Measurements from ENCODE around the gene ATP2B2. TPM values are rescaled to one million over a fixed set of nuclear protein-coding genes. Genes with fewer than 3 reads are reported as not detected.

Gene ATP2B2
- total RNA-seq, 1 donor from 2014 or later, result not detected

DNA sequence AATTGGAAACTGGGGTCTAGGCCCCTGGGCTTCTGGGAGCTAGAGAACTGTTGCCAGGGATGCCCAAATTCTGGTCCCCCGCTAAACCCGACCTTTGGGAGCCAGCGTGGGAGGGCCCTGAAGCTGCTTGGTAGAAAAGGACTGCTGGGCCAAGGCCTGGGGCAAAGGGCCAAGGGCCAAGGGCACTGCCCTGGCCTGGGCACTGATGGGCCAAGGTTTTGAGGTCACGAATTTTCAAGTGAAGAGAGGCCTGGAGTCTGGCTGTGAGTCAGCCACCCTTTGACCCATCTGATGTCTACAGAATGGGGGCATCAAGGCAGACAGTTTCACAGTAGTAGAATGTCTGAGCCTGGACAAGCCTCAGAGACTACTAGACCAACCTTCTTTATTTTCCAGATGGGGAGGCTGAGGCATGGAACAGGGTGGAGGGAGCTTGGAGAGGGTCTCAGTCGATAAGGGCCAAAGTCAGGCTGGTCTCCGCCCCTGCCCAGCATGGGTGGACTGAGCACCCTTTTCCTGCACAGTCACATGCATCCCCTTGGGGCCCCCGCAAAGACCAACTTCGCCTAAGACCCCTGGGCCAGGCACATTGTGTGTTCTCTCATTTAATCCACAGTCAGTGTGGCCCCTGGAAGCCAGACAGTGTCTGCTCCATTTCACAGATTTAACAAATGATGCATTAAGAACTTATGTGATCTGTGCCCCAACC is 66.3 kb downstream of the ATP2B2 start:
- no peak overlapping the region for H3K27ac Mint-ChIP-seq
- H3K27me3 Mint-ChIP-seq (ENCODE audit: insufficient read depth), result no peaks in the 10 kb centered on the region
- no peaks in the 10 kb centered on the region for H3K36me3 Mint-ChIP-seq (ENCODE audit: low read depth)
- H3K4me1 Mint-ChIP-seq (ENCODE audit: low read depth), result peaks cover 29% of the 10 kb centered on the region
- no peak overlapping the region for H3K4me3 Mint-ChIP-seq
- H3K9me3 Mint-ChIP-seq, result no peaks in the 10 kb centered on the region
- intact Hi-C loops (cut with micrococcal nuclease), result loop anchor here (5.0 kb wide), 1 partner anchor 1183 kb away; no protein-coding TSS in a partner anchor
- DNase-seq (ENCODE audit: low spot score), result no peak

DNA sequence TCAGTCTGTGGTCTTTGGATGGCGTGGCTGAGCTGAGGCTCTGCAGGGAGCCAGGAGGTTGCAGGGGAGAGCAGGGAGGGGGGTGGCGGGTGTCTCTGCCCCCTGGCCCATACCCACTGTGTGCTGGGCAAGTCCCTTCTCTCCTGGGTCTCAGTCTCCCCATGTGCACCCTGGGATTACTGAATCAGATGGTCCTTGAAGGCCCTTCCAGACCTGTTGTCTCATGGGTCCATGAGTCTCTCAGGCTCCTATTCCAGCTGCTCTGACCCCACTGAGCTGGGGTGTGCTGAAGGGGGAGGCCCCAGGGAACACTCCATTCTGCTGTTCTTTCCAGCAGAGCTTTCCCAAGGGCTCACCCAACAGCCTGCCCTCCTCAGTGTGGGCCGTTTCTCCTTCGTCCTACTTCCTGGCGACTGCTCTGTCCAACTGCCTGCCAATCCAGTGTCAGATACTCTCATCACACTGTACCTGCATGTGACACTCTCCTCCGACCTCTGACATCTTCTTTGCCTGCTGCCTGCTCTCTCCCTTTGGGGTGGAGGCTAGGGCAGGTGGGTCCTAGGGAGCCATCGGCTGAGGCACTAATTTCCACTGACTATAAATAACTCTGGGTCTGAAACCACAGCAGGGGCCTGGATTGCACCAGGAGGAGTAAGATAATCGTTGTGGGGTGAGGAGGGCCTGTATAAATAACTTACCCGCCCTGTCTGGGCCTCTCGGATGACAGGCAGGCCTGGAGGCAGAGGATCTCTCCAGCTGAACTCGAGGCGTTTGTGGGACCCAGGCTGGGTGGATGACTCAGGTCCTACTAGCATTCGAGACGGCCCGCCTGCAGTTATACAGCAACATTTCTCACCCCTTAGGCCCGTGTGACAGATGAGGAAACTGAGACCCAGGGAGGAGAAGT is 67.1 kb downstream of the ATP2B2 start:
- intact Hi-C loops (cut with micrococcal nuclease), result loop anchor here (1.0 to 5.0 kb wide), 3 partner anchors 71 to 1184 kb away; no protein-coding TSS in a partner anchor
- H3K36me3 Mint-ChIP-seq (ENCODE audit: low read depth), result no peaks in the 10 kb centered on the region
- no peak overlapping the region for H3K4me3 Mint-ChIP-seq
- peaks cover 29% of the 10 kb centered on the region for H3K4me1 Mint-ChIP-seq (ENCODE audit: low read depth)
- H3K27ac Mint-ChIP-seq, result peak overlapping the region; percentile 64
- no peak for DNase-seq (ENCODE audit: low spot score)
- H3K9me3 Mint-ChIP-seq, result no peaks in the 10 kb centered on the region
- no peaks in the 10 kb centered on the region for H3K27me3 Mint-ChIP-seq (ENCODE audit: insufficient read depth)

DNA sequence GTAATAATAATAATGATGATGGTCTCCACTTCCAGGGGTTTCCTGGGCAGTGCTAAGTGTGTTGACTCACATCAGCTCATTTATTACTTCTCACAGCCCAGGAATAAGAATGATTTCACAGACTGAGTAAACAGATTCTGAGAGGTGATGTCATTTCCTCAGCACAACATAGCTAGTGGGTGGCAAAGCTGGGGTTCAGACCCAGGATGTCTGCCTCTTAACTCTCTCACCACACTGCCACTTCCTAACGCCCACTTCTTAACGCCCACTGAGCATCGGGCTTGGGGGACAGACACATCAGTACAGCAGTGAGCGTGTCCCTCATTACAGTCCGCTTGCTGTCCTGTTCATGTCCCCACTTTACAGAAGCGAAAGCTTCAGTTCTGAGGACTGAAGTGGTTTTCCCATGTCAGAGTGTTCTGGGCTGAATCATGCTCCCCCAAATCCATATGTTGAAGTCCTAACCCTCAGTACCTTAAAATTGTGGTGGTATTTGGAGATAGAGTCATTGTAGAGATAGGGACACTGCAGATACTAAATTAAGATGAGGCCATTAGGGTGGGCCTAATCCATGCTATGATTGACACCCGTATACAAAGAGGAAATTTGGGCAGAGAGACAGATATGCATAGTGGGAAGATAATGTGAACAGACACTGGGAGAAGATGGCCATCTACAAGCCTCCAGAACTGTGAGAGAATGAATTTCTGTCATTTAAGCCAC is 68.0 kb downstream of the ATP2B2 start:
- Mint-ChIP-seq H3K36me3 (ENCODE audit: low read depth) (no peaks in the 10 kb centered on the region), H3K4me1 (ENCODE audit: low read depth) (peaks cover 29% of the 10 kb centered on the region), H3K27me3 (ENCODE audit: insufficient read depth) (no peaks in the 10 kb centered on the region), H3K27ac (peak overlapping the region; percentile 82), H3K4me3 (peak overlapping the region; percentile 32), H3K9me3 (no peaks in the 10 kb centered on the region)
- DNase-seq (ENCODE audit: low spot score), result peak; percentile 58
- intact Hi-C loops (cut with micrococcal nuclease), result loop anchor here (1.0 to 5.0 kb wide), 3 partner anchors 71 to 1185 kb away; no protein-coding TSS in a partner anchor

DNA sequence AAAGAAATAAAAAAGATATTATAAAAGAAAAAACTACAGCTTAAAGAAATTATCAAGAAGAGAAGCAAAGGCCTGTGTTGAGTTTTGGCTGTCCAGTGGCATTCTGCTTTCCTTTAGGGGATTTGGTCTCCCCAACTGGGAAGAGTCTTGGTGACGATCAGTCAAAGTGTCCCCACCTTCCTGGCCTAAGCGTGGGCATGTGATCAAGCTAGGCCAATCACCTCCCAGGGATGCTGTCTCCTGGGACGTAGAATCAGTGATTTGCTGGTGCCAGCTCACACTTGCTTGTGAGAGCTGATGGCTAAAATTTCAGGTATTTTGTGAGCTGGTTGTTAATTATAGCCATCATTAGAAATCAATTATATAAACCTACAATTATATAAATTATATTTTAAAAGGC is 69.5 kb downstream of the ATP2B2 start:
- Mint-ChIP-seq H3K4me1 (ENCODE audit: low read depth) (peaks cover 29% of the 10 kb centered on the region), H3K27ac (no peak overlapping the region), H3K27me3 (ENCODE audit: insufficient read depth) (no peaks in the 10 kb centered on the region), H3K9me3 (no peaks in the 10 kb centered on the region), H3K4me3 (no peak overlapping the region), H3K36me3 (ENCODE audit: low read depth) (no peaks in the 10 kb centered on the region)
- intact Hi-C loops (cut with micrococcal nuclease), result loop anchor here (2.0 to 5.0 kb wide), 2 partner anchors 69 to 1186 kb away; no protein-coding TSS in a partner anchor
- DNase-seq (ENCODE audit: low spot score), result no peak

DNA sequence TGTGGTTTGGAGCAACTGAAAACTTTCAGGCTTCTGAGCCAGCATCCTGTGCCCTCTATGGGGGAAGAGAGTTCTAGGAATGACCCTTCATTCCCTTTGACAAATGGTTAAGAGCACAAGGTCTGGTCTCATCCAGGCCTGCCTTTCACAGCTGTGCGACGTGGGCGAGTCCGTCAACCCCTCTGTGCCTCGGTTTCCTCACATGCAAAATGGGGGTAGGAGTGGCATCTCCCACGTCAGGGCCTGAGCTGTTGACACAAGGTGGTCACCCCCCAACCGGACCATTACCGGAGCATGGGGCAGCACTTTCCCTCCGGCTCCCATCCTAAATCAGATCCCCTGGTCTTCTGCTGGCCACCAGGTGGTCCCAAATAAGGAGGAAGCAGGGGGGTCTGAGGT is 70.4 kb downstream of the ATP2B2 start:
- Mint-ChIP-seq H3K27me3 (ENCODE audit: insufficient read depth) (peaks cover 1% of the 10 kb centered on the region), H3K4me1 (ENCODE audit: low read depth) (peaks cover 23% of the 10 kb centered on the region), H3K9me3 (no peaks in the 10 kb centered on the region), H3K36me3 (ENCODE audit: low read depth) (no peaks in the 10 kb centered on the region), H3K4me3 (no peak overlapping the region), H3K27ac (no peak overlapping the region)
- DNase-seq (ENCODE audit: low spot score), result no peak
- intact Hi-C loops (cut with micrococcal nuclease), result loop anchor here (5.0 kb wide), 1 partner anchor 1187 kb away; no protein-coding TSS in a partner anchor

DNA sequence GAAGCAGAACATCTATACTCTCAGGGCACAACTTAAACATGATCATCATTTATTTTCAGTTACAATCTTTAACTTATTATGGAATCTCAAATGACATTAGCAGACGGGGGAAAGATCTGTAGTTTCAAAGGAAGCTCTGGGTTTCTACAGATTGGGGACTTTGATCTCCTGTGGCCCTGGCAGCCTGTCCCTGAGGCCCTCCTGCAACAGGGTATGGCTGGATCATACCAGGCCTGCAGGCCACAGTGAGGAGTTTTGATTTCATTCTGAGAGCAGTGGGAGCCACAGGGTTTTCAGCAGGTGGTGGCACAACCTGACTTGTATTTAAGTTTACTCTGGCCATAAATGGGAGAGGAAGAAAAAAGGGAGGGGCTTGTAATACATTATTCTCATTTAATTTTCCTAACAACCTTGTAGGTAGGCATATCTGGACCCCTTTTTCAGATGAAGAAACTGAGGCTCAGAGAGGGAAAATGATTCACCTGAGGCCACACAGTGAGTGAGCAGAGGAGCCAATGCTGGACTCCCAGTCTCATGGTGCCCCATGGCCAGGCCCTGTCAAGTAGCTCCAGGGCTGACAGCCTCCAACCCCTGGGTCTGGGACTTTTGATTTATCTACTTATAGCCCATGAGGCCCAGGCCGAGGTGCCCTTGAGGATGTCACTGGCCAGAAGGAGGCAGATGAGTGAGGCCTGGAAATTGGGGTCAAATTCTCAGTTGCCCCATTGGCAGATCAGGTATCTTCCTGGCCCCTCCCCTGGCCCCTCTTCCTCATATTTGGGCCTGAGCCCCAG is 71.0 kb downstream of the ATP2B2 start:
- Mint-ChIP-seq H3K27ac (no peak overlapping the region), H3K4me3 (no peak overlapping the region), H3K4me1 (ENCODE audit: low read depth) (peaks cover 23% of the 10 kb centered on the region), H3K9me3 (no peaks in the 10 kb centered on the region), H3K36me3 (ENCODE audit: low read depth) (no peaks in the 10 kb centered on the region), H3K27me3 (ENCODE audit: insufficient read depth) (peaks cover 1% of the 10 kb centered on the region)
- intact Hi-C loops (cut with micrococcal nuclease), result no loop called here
- no peak for DNase-seq (ENCODE audit: low spot score)

DNA sequence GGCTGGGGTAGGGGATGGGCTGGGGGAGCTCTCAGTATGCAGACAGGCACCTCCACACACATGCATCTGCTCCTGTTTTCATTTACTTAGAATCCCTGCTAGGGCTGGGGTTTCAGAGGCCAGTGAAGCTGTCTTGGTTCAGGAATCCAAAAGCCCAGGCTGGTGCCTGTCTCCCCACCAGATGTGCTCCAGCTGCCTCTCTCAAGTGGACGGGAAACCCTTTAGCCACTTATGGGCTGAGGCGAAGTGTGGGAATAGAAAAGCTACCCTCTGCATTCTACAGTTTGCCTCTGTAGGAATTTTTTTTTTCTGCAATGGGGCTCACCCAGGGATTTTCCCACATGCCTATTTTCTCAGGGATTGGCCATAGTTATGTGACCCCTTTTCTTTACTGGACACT is 72.5 kb downstream of the ATP2B2 start:
- DNase-seq (ENCODE audit: low spot score), result no peak
- Mint-ChIP-seq H3K9me3 (no peaks in the 10 kb centered on the region), H3K4me1 (ENCODE audit: low read depth) (peaks cover 18% of the 10 kb centered on the region), H3K4me3 (no peak overlapping the region), H3K27ac (no peak overlapping the region), H3K27me3 (ENCODE audit: insufficient read depth) (peaks cover 1% of the 10 kb centered on the region), H3K36me3 (ENCODE audit: low read depth) (no peaks in the 10 kb centered on the region)
- intact Hi-C loops (cut with micrococcal nuclease), result no loop called here

DNA sequence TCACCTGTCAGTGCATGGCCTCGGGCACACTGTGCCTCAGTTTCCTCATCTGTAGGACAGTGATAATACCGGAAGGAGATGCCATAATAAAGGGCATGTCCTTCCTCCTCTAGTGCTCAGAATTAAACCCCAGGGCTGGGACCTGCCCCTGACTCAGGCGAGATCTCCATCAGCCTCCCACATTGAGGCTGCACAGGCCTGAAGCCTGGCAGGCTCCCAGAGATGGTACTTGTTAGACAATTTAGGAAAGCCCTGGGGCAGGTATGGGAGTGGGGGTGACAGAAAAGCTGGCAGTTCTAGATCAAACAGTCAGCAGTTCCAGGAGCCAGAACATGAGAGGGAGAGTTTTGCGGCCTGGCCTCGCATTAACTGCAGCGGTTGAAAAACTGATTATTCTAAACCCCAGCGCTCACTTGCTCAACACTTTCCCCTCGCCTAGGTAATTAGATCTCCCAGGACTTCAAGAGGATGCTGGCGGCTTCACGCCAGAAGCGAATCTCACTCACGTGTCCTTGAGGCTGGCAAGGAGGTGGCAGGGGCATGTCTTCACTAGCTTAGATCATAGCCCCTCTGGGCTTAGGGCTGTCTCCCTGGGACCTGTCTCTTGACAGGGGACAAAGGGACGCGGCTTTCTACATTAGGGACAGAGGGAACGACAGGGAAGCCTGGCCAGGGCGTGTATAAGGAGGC is 73.1 kb downstream of the ATP2B2 start:
- Mint-ChIP-seq H3K27me3 (ENCODE audit: insufficient read depth) (peaks cover 1% of the 10 kb centered on the region), H3K9me3 (no peaks in the 10 kb centered on the region), H3K4me1 (ENCODE audit: low read depth) (peaks cover 12% of the 10 kb centered on the region), H3K27ac (no peak overlapping the region), H3K36me3 (ENCODE audit: low read depth) (no peaks in the 10 kb centered on the region), H3K4me3 (no peak overlapping the region)
- intact Hi-C loops (cut with micrococcal nuclease), result no loop called here
- DNase-seq (ENCODE audit: low spot score), result no peak

DNA sequence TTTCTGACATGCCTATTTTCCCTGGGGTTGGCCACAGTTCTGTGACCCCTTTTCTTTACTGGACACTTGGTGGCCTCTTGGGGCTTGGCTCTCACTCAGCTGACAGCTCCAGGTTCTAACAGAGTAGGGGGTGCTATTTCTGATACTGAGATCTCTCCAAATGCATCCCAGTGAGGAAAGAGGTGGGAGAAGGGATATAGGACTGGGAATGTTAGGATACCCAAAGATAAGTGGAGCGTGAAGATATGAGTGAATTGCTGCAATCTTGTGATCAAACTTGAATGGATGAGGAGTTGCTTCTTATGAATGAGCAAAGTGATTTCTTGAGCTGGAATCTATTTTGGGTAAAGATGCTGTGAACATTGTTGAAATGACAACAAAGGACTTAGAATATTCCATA is 74.6 kb downstream of the ATP2B2 start:
- intact Hi-C loops (cut with micrococcal nuclease), result no loop called here
- no peaks in the 10 kb centered on the region for H3K36me3 Mint-ChIP-seq (ENCODE audit: low read depth)
- peaks cover 3% of the 10 kb centered on the region for H3K27me3 Mint-ChIP-seq (ENCODE audit: insufficient read depth)
- no peaks in the 10 kb centered on the region for H3K9me3 Mint-ChIP-seq
- no peak overlapping the region for H3K4me3 Mint-ChIP-seq
- H3K27ac Mint-ChIP-seq, result no peak overlapping the region
- DNase-seq (ENCODE audit: low spot score), result no peak
- H3K4me1 Mint-ChIP-seq (ENCODE audit: low read depth), result no peaks in the 10 kb centered on the region

DNA sequence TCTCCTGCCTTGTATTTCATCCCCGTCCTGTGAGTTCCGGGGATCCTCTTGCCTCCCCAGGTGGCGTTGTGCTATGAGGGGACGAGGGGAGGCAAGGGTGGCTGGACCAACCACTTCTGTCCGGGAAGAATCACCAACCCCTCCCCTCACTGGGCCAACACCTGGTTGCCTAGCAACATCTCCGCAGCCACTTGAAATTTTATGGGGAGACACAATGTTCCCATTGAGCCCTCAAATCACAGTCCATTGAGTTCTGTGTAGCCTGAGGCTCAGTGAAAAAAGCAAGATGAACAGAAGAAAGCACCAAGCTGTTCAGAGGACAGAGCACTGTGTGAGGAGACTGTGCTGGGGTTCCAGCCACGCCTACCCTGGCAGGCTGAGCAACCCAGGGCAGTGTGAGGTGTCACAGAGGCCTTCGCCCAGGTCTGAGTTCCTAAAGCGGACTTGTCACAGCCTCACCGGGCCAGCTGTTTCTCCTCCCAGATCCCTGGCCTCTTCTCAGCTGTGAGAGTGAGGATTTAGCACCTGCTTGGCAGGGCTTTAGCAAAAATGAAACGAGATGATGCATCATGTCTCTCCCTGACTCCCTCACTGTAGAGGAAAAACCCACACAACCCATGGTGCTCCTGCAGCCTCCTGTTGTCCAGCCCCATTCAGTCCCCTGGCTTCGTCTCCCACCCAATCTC is 76.8 kb downstream of the ATP2B2 start:
- H3K4me3 Mint-ChIP-seq, result no peak overlapping the region
- peaks cover 3% of the 10 kb centered on the region for H3K27me3 Mint-ChIP-seq (ENCODE audit: insufficient read depth)
- no peaks in the 10 kb centered on the region for H3K4me1 Mint-ChIP-seq (ENCODE audit: low read depth)
- no peaks in the 10 kb centered on the region for H3K9me3 Mint-ChIP-seq
- intact Hi-C loops (cut with micrococcal nuclease), result no loop called here
- no peaks in the 10 kb centered on the region for H3K36me3 Mint-ChIP-seq (ENCODE audit: low read depth)
- H3K27ac Mint-ChIP-seq, result no peak overlapping the region
- no peak for DNase-seq (ENCODE audit: low spot score)

DNA sequence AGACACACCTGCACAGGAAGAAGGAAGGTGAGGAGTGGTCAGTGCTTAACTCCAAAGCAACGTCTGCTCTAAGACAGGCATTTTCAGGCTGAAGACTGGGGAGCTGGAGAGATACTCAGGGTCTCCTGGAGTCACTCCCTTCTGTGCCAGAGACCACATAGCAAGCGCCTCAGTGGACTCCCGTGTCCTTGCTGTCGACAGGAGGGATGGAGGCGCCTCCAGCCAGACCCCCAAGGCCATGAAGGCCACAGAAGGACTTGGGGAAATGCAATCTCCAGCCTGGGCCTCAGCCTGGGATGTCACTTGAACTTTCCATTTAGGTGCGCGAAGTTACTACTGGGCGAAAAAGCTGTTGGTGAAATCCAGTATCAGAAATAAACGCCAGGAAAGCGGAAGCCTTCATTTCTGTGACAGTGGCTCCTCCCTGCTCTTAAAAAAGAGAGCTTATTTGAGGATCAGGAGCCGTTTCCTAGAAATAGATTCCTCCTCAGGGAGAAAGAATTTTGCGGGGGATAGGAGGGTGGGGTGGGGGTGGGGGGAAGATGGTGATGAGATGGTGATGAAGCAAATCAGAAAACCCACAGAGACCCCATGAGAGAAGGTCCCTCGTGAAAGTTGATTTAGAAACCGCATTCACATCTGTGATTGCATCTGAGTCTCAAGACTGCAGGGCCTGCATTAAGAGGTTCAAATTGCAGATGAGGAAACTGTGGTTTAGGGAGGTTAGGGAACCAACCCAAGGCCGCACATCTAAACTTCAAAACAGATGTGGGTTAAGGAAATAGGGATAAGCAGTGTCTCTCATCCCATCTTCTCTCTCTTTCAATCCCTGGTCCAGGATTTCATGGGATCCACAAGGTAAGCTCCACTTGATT is 78.8 kb downstream of the ATP2B2 start:
- H3K4me3 Mint-ChIP-seq, result no peak overlapping the region
- no peaks in the 10 kb centered on the region for H3K9me3 Mint-ChIP-seq
- no peaks in the 10 kb centered on the region for H3K4me1 Mint-ChIP-seq (ENCODE audit: low read depth)
- peaks cover 3% of the 10 kb centered on the region for H3K27me3 Mint-ChIP-seq (ENCODE audit: insufficient read depth)
- H3K36me3 Mint-ChIP-seq (ENCODE audit: low read depth), result no peaks in the 10 kb centered on the region
- H3K27ac Mint-ChIP-seq, result no peak overlapping the region
- DNase-seq (ENCODE audit: low spot score), result no peak
- intact Hi-C loops (cut with micrococcal nuclease), result no loop called here

Measured in activated T-helper 1 cell treated with anti-CD3 and anti-CD28 coated beads, Interleukin-12 subunit alpha, Interleukin-12 subunit beta, Interleukin-2, Interleukin-4 antibody, amounts not matched to agents 30 ng/mL and 10 ng/mL and 1 ng/mL, durations not matched to agents 14 hours and 24 hours and 36 hours (primary cell).